Gastrocnemius medialis (tissue), 4 donors: Measurements from ENCODE around the gene DPYD.

ENCODE experiments used
- CTCF ChIP-seq, 5 experiments: fragments of 450-650 bp in 3 of 5; fragments of 200-600 bp in 2 of 5; sonication (generic) in 2 of 5; IDR thresholded peaks in 4 of 5; conservative IDR thresholded peaks in 1 of 5; 1 replicate in 4 of 5; 2 replicates in 1 of 5; pipeline ENCODE4 v1.5.1; 2016 to 2019; ENCODE audit warnings: antibody characterized with exemption in 5 of 5, mild to moderate bottlenecking in 3 of 5, moderate library complexity in 3 of 5
- POLR2A ChIP-seq, 2 donors: fragments of 450-650 bp; IDR thresholded peaks; one replicate each; pipeline ENCODE4 v1.6.1; 2017; ENCODE audit warnings: antibody characterized with exemption in 2 of 2, mild to moderate bottlenecking in 2 of 2, moderate library complexity in 2 of 2

GRCh38 chr1:97066860-97067259 is 854.0 kb downstream of the DPYD start:
- TF ChIP-seq CTCF (IDR thresholded peaks at IDR 0.05 in 4 of 5, conservative IDR thresholded peaks at IDR 0.05 in 1 of 5) (no peak), POLR2A (IDR thresholded peaks at IDR 0.05) (no peak)
